ENCODE data around the gene HERC4.

GRCh38 chr10:68105820-68106219 lies 30.7 kb upstream of the HERC4 start:
- TF ChIP-seq, protein P1, sequence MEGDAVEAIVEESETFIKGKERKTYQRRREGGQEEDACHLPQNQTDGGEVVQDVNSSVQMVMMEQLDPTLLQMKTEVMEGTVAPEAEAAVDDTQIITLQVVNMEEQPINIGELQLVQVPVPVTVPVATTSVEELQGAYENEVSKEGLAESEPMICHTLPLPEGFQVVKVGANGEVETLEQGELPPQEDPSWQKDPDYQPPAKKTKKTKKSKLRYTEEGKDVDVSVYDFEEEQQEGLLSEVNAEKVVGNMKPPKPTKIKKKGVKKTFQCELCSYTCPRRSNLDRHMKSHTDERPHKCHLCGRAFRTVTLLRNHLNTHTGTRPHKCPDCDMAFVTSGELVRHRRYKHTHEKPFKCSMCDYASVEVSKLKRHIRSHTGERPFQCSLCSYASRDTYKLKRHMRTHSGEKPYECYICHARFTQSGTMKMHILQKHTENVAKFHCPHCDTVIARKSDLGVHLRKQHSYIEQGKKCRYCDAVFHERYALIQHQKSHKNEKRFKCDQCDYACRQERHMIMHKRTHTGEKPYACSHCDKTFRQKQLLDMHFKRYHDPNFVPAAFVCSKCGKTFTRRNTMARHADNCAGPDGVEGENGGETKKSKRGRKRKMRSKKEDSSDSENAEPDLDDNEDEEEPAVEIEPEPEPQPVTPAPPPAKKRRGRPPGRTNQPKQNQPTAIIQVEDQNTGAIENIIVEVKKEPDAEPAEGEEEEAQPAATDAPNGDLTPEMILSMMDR (IDR thresholded peaks at IDR 0.05; ENCODE audit: low read depth, low read length, missing input control) = no peak
- no peak for TF ChIP-seq JUND (IDR thresholded peaks at IDR 0.05)
- no peak for TF ChIP-seq TAF1 (conservative IDR thresholded peaks at IDR 0.05)
- no peak for TF ChIP-seq FOXA1 (IDR thresholded peaks at IDR 0.05)
- TF ChIP-seq, protein P2, sequence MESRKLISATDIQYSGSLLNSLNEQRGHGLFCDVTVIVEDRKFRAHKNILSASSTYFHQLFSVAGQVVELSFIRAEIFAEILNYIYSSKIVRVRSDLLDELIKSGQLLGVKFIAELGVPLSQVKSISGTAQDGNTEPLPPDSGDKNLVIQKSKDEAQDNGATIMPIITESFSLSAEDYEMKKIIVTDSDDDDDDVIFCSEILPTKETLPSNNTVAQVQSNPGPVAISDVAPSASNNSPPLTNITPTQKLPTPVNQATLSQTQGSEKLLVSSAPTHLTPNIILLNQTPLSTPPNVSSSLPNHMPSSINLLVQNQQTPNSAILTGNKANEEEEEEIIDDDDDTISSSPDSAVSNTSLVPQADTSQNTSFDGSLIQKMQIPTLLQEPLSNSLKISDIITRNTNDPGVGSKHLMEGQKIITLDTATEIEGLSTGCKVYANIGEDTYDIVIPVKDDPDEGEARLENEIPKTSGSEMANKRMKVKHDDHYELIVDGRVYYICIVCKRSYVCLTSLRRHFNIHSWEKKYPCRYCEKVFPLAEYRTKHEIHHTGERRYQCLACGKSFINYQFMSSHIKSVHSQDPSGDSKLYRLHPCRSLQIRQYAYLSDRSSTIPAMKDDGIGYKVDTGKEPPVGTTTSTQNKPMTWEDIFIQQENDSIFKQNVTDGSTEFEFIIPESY (IDR thresholded peaks at IDR 0.05) = no peak
- TF ChIP-seq REST (IDR thresholded peaks at IDR 0.05) = no peak
